Activated naive CD8-positive, alpha-beta T cell treated with anti-CD3 and anti-CD28 coated beads, Interleukin-2, amount 10 ng/mL, durations not matched to agents 7 days and 5 days (primary cell): ENCODE results near the gene ALDH3B1. TPM values are rescaled to one million over a fixed set of nuclear protein-coding genes. Genes with fewer than 3 reads are reported as not detected.
A peak's percentile ranks its signal among the peaks of the same experiment; 100 is the strongest.

Experiments used
- ATAC-seq: fragments of 150-1000 bp; cut with Tn5 transposase; one replicate; pipeline ENCODE4 v1.10.0; 2021; ENCODE audit warnings: low read depth, moderate library complexity
- POLR2A ChIA-PET: fragments of 350-600 bp; sonication (Branson Sonifier 250); formaldehyde crosslinking; loops from one replicate; lab custom pipeline; 2021; ENCODE audit warnings: antibody characterized with exemption; lab: Charles Lee
- DNase-seq: peaks from one replicate; pipeline ENCODE4 v3.0.0; 2021
- H3K27ac Mint-ChIP-seq: one replicate; pipeline ENCODE4 v1.8.0; 2022; ENCODE audit warnings: mild to moderate bottlenecking, mixed read lengths
- H3K27me3 Mint-ChIP-seq: one replicate; pipeline ENCODE4 v1.8.0; 2022; ENCODE audit warnings: mild to moderate bottlenecking, moderate library complexity, mixed read lengths
- H3K36me3 Mint-ChIP-seq: one replicate; pipeline ENCODE4 v1.8.0; 2021; ENCODE audit warnings: mild to moderate bottlenecking, mixed read lengths
- H3K4me1 Mint-ChIP-seq: one replicate; pipeline ENCODE4 v1.8.0; 2021; ENCODE audit warnings: mixed read lengths
- H3K4me3 Mint-ChIP-seq: one replicate; pipeline ENCODE4 v1.8.0; 2022; ENCODE audit warnings: mild to moderate bottlenecking, moderate library complexity, mixed read lengths
- H3K9me3 Mint-ChIP-seq: one replicate; pipeline ENCODE4 v1.8.0; 2021; ENCODE audit warnings: mixed read lengths
- total RNA-seq, 2 experiments: library from RNA; stranded (reverse); gene quantifications; one replicate each; pipeline ENCODE4 v1.2.3, GENCODE V29; 2021

Gene ALDH3B1
- total RNA-seq, 2 experiments from 2014 or later: 0.45 to 0.61 TPM

DNA sequence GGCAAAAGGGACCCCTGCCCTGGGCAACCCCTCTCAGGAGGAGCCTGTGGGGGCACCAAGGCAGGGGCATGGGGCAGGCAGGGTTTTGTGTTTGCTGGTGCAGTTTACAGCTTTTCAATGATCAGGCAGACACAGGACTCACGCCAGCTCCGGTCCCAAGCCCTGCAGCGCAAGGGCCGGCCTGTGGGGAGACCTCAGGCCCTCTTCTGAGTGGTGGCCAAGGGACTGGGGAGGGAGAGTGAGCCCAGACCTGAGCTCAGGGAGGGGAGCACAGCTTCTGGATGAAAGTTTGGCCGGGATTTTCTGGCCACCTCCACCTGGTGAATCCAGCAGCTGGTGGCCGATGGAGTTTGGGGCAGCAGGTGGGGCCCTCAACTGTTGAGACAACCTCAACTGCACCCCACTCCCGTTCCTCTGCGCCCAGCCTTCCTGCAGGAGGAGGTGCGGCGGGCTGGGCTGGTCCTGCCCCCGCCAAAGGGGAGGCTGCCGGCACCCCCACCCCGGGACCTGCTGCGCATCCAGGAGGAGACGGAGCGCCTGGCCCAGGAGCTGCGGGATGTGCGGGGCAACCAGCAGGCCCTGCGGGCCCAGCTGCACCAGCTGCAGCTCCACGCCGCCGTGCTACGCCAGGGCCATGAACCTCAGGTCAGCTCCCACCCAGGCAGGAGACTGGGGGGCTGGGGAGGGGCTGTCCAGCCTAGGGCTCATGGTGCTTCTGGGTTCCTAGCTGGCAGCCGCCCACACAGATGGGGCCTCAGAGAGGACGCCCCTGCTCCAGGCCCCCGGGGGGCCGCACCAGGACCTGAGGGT lies 32.3 kb downstream of the ALDH3B1 start:
- peaks cover 6% of the 10 kb centered on the region for H3K4me1 Mint-ChIP-seq
- peaks cover 2% of the 10 kb centered on the region for H3K36me3 Mint-ChIP-seq
- H3K27ac Mint-ChIP-seq: no peak overlapping the region
- no peaks in the 10 kb centered on the region for H3K9me3 Mint-ChIP-seq
- H3K4me3 Mint-ChIP-seq: no peak overlapping the region
- DNase-seq (no peak), ATAC-seq (no peak)
- POLR2A ChIA-PET: interaction anchor here (1.0 to 1.7 kb wide), 2 partner anchors 9 to 57 kb away, joined by 3 to 10 read pairs; no protein-coding TSS in a partner anchor
- no peaks in the 10 kb centered on the region for H3K27me3 Mint-ChIP-seq

DNA sequence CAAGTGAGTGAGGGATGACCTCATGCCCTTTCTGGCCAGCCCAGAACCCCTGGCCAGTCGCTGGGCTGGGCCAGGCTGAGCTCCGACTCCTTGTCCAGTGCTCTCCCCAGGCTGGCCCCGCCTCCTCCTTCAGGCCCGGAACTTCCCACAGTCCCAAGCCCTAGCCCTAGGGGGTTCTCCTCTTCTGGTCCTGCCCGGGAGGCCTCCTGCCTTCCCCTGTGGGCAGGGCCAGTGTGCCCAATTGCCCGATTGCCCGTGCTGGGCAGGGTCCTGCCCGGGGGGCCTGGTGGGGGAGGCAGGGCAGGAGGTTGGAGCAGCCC lies 32.9 kb downstream of the ALDH3B1 start:
- POLR2A ChIA-PET: interaction anchor here (1.7 kb wide), 1 partner anchor 9 kb away, joined by 10 read pairs; no protein-coding TSS in a partner anchor
- Mint-ChIP-seq H3K4me1 (peaks cover 3% of the 10 kb centered on the region), H3K4me3 (no peak overlapping the region), H3K27me3 (no peaks in the 10 kb centered on the region), H3K36me3 (peaks cover 2% of the 10 kb centered on the region), H3K27ac (no peak overlapping the region), H3K9me3 (no peaks in the 10 kb centered on the region)
- DNase-seq (no peak), ATAC-seq (no peak)

DNA sequence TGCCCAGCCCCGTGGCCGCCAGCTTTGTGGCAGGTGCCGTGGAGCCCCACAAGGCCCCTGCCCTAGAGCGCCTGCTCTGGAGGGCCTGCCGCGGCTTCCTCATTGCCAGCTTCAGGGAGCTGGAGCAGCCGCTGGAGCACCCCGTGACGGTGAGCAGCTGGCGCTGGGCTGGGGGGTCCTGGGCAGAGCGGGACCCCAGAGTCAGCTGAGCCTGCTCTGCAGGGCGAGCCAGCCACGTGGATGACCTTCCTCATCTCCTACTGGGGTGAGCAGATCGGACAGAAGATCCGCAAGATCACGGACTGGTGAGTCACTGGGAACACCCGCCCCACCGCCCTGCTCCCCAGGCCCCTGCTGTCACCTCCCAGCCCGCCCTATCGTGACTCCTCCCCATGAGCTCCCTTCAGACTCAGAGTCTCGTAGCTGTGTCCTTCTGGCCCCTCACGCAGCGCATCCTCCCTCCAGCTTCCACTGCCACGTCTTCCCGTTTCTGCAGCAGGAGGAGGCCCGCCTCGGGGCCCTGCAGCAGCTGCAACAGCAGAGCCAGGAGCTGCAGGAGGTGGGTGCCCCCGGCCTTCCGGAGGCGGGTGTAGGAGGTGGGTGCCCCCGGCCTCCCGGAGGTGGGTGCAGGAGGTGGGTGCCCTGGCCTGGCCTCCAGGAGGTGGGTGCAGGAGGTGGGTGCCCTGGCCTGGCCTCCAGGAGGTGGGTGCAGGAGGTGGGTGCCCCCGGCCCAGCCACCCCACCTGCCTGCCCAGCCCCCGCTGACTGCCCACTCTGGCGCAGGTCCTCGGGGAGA lies 33.4 kb downstream of the ALDH3B1 start:
- DNase-seq: no peak
- Mint-ChIP-seq H3K27me3 (no peaks in the 10 kb centered on the region), H3K4me1 (peaks cover 3% of the 10 kb centered on the region), H3K27ac (no peak overlapping the region), H3K36me3 (peaks cover 2% of the 10 kb centered on the region), H3K9me3 (no peaks in the 10 kb centered on the region), H3K4me3 (no peak overlapping the region)
- ATAC-seq: no peak
- POLR2A ChIA-PET: no interaction called here

DNA sequence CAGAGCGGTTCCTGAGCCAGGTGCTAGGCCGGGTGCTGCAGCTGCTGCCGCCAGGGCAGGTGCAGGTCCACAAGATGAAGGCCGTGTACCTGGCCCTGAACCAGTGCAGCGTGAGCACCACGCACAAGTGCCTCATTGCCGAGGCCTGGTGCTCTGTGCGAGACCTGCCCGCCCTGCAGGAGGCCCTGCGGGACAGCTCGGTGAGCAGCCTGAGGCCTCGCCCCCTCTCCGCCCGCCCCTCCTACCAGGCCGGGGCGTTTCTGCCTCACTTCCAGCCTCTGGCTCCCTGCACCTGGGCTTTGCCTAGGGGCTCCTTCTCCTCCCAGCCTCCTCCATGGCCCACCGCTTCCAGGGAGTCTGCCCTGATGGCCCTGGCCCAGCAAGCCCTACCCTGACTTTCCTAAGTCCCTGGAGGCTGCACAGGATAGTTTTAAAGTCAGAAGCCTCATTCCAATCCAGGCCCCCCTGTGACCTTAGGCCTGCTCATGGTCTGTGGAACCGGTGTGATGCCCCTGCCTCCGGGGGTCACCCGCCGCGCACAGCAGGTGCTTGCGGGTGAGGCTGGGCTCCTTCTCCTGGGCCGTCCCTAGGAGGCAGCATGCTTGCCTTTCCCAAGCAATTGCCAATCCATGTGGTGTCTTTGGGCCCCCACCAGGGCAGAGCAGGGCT lies 34.2 kb downstream of the ALDH3B1 start:
- Mint-ChIP-seq H3K27ac (no peak overlapping the region), H3K4me3 (no peak overlapping the region), H3K9me3 (no peaks in the 10 kb centered on the region), H3K27me3 (no peaks in the 10 kb centered on the region), H3K36me3 (peaks cover 2% of the 10 kb centered on the region), H3K4me1 (peaks cover 3% of the 10 kb centered on the region)
- ATAC-seq (no peak), DNase-seq (no peak)
- POLR2A ChIA-PET: no interaction called here

DNA sequence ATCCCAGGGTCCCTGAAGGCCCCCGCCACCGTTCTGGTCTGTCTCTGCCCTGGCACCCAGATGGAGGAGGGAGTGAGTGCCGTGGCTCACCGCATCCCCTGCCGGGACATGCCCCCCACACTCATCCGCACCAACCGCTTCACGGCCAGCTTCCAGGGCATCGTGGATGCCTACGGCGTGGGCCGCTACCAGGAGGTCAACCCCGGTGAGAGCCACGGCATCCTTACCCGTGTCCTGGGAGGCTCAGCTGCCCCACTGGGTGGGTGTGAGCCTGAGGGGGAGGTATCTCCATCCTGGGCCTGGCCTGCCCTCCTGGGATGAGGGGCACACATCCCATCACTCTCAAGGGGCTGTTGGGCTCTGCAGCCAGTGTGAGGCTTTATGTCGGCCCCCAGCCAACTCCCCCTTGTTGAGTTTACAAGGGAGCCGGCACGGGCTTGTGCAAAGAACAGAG lies 34.8 kb downstream of the ALDH3B1 start:
- DNase-seq (no peak), ATAC-seq (no peak)
- no peak overlapping the region for H3K27ac Mint-ChIP-seq
- no peak overlapping the region for H3K4me3 Mint-ChIP-seq
- POLR2A ChIA-PET: no interaction called here
- H3K27me3 Mint-ChIP-seq: no peaks in the 10 kb centered on the region
- peaks cover 2% of the 10 kb centered on the region for H3K36me3 Mint-ChIP-seq
- peaks cover 3% of the 10 kb centered on the region for H3K4me1 Mint-ChIP-seq
- no peaks in the 10 kb centered on the region for H3K9me3 Mint-ChIP-seq

DNA sequence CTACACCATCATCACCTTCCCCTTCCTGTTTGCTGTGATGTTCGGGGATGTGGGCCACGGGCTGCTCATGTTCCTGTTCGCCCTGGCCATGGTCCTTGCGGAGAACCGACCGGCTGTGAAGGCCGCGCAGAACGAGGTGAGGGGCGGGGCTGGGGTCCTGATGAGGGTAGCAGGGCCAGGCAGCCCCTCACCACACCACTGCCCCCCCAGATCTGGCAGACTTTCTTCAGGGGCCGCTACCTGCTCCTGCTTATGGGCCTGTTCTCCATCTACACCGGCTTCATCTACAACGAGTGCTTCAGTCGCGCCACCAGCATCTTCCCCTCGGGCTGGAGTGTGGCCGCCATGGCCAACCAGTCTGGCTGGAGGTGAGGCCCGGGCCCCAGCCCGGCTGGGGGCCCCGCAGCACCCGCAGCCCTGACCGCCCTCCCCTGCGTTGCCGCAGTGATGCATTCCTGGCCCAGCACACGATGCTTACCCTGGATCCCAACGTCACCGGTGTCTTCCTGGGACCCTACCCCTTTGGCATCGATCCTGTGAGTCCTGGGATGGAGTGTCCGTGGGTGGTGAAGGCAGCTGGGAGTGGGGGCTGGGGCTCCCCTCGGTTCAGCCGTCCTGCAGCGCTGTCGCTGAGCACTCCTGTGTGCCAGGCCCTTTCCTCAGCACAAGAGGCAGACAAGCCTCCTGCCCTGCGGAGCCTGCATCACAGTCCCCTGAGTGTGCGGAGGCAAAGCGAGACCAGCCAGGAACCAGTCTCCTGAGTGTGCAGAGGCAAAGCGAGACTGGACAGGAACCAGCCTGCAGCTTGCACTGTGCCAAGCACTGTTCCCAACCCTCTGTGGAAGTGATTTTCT lies 37.5 kb downstream of the ALDH3B1 start:
- ATAC-seq (no peak), DNase-seq (no peak)
- Mint-ChIP-seq H3K4me1 (no peaks in the 10 kb centered on the region), H3K36me3 (peaks cover 9% of the 10 kb centered on the region), H3K27ac (no peak overlapping the region), H3K4me3 (no peak overlapping the region), H3K9me3 (no peaks in the 10 kb centered on the region), H3K27me3 (no peaks in the 10 kb centered on the region)
- POLR2A ChIA-PET: interaction anchor here (0.7 kb wide), 1 partner anchor 11 kb away, joined by 4 read pairs; no protein-coding TSS in a partner anchor

DNA sequence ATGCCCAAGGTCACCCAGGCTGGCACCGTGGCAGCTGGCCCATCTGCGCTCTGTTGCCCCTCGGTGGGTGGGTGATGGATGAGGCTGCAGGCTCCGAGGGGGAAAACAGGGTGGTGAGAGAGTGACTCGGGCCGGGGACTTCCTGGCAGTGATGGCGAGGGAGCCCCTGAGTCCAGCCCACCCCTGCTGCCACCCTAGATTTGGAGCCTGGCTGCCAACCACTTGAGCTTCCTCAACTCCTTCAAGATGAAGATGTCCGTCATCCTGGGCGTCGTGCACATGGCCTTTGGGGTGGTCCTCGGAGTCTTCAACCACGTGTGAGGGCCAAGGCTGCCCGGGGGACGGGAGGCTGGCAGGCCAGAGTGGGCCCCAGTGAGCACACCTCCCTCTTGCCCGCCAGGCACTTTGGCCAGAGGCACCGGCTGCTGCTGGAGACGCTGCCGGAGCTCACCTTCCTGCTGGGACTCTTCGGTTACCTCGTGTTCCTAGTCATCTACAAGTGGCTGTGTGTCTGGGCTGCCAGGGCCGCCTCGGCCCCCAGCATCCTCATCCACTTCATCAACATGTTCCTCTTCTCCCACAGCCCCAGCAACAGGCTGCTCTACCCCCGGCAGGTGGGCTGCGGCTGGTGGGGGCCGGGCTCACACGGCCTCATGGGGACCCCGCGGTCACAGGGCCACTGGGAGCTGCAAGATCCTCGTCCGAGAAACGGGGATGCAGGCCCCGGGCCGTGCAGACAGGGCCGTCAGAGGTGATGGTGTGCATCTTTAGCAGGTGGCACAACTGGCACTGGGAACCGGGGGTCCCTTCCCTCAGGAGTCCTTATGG lies 38.8 kb downstream of the ALDH3B1 start:
- Mint-ChIP-seq H3K36me3 (peaks cover 13% of the 10 kb centered on the region), H3K9me3 (no peaks in the 10 kb centered on the region), H3K4me1 (no peaks in the 10 kb centered on the region), H3K27ac (no peak overlapping the region), H3K27me3 (no peaks in the 10 kb centered on the region), H3K4me3 (no peak overlapping the region)
- ATAC-seq: no peak
- DNase-seq: no peak
- POLR2A ChIA-PET: no interaction called here

DNA sequence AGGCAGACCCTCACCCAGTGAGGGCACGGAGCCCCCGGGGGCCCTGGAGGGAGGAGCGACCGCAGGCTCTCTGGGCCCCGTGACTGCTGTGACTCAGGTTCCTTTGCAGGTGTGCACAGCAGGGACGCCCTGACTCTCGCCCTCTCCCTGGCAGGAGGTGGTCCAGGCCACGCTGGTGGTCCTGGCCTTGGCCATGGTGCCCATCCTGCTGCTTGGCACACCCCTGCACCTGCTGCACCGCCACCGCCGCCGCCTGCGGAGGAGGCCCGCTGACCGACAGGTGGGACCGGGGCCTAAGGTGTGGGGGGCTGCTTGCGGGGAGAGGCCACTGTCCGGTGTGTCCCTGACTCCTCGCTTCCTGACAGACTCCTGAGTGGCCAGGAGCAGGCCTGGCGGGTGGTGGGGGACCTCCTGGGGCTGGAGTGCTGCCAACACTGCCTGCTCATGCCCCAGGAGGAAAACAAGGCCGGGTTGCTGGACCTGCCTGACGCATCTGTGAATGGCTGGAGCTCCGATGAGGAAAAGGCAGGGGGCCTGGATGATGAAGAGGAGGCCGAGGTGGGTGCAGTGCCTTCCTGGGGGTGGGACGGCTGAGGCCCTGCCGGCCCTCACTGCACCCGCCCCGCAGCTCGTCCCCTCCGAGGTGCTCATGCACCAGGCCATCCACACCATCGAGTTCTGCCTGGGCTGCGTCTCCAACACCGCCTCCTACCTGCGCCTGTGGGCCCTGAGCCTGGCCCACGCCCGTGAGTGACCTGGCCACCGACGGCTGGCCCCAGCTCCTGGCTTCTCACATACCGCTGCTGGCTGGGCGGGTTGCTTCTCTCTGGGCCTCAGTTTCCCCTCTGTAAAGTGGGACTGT lies 39.6 kb downstream of the ALDH3B1 start:
- Mint-ChIP-seq H3K27ac (no peak overlapping the region), H3K9me3 (no peaks in the 10 kb centered on the region), H3K4me3 (no peak overlapping the region), H3K4me1 (no peaks in the 10 kb centered on the region), H3K27me3 (no peaks in the 10 kb centered on the region), H3K36me3 (peaks cover 13% of the 10 kb centered on the region)
- ATAC-seq (no peak), DNase-seq (no peak)
- POLR2A ChIA-PET: interaction anchor here (0.6 kb wide), 1 partner anchor 11 kb away, joined by 6 read pairs; no protein-coding TSS in a partner anchor

DNA sequence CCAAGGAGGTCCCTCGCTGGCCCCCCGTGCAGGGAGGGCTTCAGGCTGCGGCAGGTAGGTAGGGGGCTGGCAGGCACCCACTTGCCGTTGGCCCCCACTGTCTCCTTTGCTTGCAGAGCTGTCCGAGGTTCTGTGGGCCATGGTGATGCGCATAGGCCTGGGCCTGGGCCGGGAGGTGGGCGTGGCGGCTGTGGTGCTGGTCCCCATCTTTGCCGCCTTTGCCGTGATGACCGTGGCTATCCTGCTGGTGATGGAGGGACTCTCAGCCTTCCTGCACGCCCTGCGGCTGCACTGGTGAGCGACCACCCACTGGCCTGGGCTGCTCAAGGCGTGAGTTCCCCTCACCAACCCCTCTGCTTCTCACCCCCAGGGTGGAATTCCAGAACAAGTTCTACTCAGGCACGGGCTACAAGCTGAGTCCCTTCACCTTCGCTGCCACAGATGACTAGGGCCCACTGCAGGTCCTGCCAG lies 40.3 kb downstream of the ALDH3B1 start:
- no peak overlapping the region for H3K4me3 Mint-ChIP-seq
- DNase-seq (peak; percentile 28), ATAC-seq (no peak)
- H3K4me1 Mint-ChIP-seq: no peaks in the 10 kb centered on the region
- no peaks in the 10 kb centered on the region for H3K9me3 Mint-ChIP-seq
- H3K27me3 Mint-ChIP-seq: no peaks in the 10 kb centered on the region
- peaks cover 13% of the 10 kb centered on the region for H3K36me3 Mint-ChIP-seq
- H3K27ac Mint-ChIP-seq: no peak overlapping the region
- POLR2A ChIA-PET: interaction anchor here (0.6 to 2.2 kb wide), 2 partner anchors 8 to 11 kb away, joined by 6 to 10 read pairs; no protein-coding TSS in a partner anchor

DNA sequence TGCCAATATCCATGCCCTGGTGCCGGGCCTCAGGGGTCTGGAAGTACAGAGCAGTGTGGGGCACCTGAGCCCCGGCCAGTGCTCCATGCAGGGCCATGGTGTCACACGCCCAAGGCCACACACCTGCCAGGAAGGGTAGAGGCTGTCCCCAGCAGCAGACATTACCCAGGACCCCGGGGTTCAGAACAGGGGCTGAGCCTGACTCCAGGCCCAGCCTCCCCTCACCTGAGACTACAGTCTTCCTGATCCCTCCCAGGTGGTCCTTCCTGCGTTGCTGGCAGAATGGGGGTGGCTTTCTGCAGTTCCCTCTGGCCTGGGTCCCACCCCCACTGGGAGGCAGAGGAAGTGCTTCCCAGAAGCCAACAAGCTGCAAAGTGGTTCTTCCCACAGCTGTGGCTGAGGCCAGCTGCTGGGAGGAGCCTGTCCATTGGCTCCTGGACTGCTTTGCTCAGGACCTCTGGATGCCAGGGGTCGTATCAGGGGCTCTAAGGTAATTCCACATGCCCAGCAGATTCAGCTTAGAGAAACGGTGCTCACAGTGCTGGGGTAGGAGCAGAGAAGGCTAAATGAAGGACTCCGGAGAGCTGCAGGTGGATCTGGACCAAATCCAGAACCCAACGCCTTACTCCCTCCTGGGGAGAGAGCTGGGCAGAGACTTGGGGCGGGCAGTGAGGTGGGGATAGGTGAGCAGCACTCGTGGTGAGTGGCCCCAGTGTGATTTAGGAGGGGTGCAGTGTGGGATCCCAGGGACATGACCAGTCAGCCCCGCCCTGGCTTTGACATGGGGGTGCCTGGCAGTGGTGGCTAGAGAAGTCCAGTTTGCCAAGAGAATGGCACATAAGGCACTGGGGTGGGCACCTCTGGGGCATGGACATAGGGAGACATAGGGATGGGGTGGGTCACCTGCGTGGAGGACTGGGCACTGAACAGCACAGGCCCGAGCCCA lies 41.3 kb downstream of the ALDH3B1 start:
- Mint-ChIP-seq H3K36me3 (peaks cover 13% of the 10 kb centered on the region), H3K27ac (peak overlapping the region; percentile 15), H3K9me3 (no peaks in the 10 kb centered on the region), H3K4me3 (no peak overlapping the region), H3K4me1 (no peaks in the 10 kb centered on the region), H3K27me3 (no peaks in the 10 kb centered on the region)
- DNase-seq (no peak), ATAC-seq (no peak)
- POLR2A ChIA-PET: interaction anchor here (1.4 to 2.2 kb wide), 2 partner anchors 9 kb away, joined by 3 to 10 read pairs; no protein-coding TSS in a partner anchor
